ENCODE measurements around the gene CRY2.

The CRY2 gene

GRCh38 chr11:45930951-45931570 is 83.8 kb downstream of the CRY2 start:
- no peak for DNase-seq (ENCODE audit: low read depth)

- no peak for DNase-seq (ENCODE audit: low read depth)
Measured at GRCh38 chr11:45931739-45932138, 84.5 kb downstream of the CRY2 start.

GRCh38 chr11:45932217-45932616 is 84.9 kb downstream of the CRY2 start:
- no peak for DNase-seq (ENCODE audit: low read depth)
